Testis (tissue), 2 donors: ENCODE results near the gene GPC3.

Experiments used
- CTCF ChIP-seq, 3 experiments: fragments of 450-650 bp in 2 of 3; fragments of 200-600 bp in 1 of 3; sonication (generic) in 1 of 3; IDR thresholded peaks; one replicate each; pipeline ENCODE4 v1.5.1; 2016 to 2019; ENCODE audit warnings: antibody characterized with exemption in 3 of 3, mild to moderate bottlenecking in 2 of 3, moderate library complexity in 1 of 3
- POLR2A ChIP-seq: fragments of 450-650 bp; IDR thresholded peaks from one replicate; pipeline ENCODE4 v1.6.1; 2017; ENCODE audit warnings: antibody characterized with exemption, mild to moderate bottlenecking, moderate library complexity

GRCh38 chrX:133608406-133608805 is 377.0 kb downstream of the GPC3 start:
- TF ChIP-seq CTCF (IDR thresholded peaks at IDR 0.05), result no peak
- TF ChIP-seq POLR2A, result no peak
